Measurements from ENCODE around the gene MYCBPAP.
A peak's percentile ranks its signal among the peaks of the same experiment; 100 is the strongest.

Gene MYCBPAP

GRCh38 chr17:50537721-50538548, 29.7 kb downstream of the MYCBPAP start:
- DNase-seq (ENCODE audit: low spot score) = no peak

GRCh38 chr17:50538549-50539410, 30.5 kb downstream of the MYCBPAP start:
- peak; percentile 84 for DNase-seq (ENCODE audit: low spot score)

- no peak for DNase-seq (ENCODE audit: low spot score)
Measured at GRCh38 chr17:50539762-50540559, 31.7 kb downstream of the MYCBPAP start.

GRCh38 chr17:50540560-50541401, 32.5 kb downstream of the MYCBPAP start:
- no peak for DNase-seq (ENCODE audit: low spot score)

- no peak for DNase-seq (ENCODE audit: low spot score)
Measured at GRCh38 chr17:50541402-50541715, 33.1 kb downstream of the MYCBPAP start.

- peak; percentile 97 for DNase-seq (ENCODE audit: low spot score)
Measured at GRCh38 chr17:50541716-50542688, 33.8 kb downstream of the MYCBPAP start.

GRCh38 chr17:50542795-50543774, 34.8 kb downstream of the MYCBPAP start:
- DNase-seq (ENCODE audit: low spot score) = peak; percentile 90

- DNase-seq (ENCODE audit: low spot score) = no peak
Measured at GRCh38 chr17:50544516-50544915, 36.3 kb downstream of the MYCBPAP start.

GRCh38 chr17:50545311-50545710, 37.1 kb downstream of the MYCBPAP start:
- DNase-seq (ENCODE audit: low spot score) = no peak

GRCh38 chr17:50546701-50547034, 38.4 kb downstream of the MYCBPAP start:
- DNase-seq (ENCODE audit: low spot score) = no peak

GRCh38 chr17:50547035-50547735, 38.9 kb downstream of the MYCBPAP start, which contains the start of gene SPATA20:
Gene SPATA20, plus strand, starts transcription at chr17:50547174. Its CDS starts 35 bp downstream, at chr17:50547209.
- DNase-seq (ENCODE audit: low spot score) = peak; percentile 96

GRCh38 chr17:50547736-50548083, 39.5 kb downstream of the MYCBPAP start:
- no peak for DNase-seq (ENCODE audit: low spot score)

- no peak for DNase-seq (ENCODE audit: low spot score)
Measured at GRCh38 chr17:50548831-50549230, 40.6 kb downstream of the MYCBPAP start.

- DNase-seq (ENCODE audit: low spot score) = no peak
Measured at GRCh38 chr17:50549256-50549941, 41.2 kb downstream of the MYCBPAP start.

- DNase-seq (ENCODE audit: low spot score) = no peak
Measured at GRCh38 chr17:50549969-50550368, 41.7 kb downstream of the MYCBPAP start.

- peak; percentile 97 for DNase-seq (ENCODE audit: low spot score)
Measured at GRCh38 chr17:50550661-50551432, 42.6 kb downstream of the MYCBPAP start.

- no peak for DNase-seq (ENCODE audit: low spot score)
Measured at GRCh38 chr17:50551433-50551815, 43.2 kb downstream of the MYCBPAP start.
